Breast epithelium (tissue), 3 donors: ENCODE measurements around the gene PITX2.

ENCODE experiments used
- POLR2A ChIP-seq: fragments of 450-650 bp; IDR thresholded peaks from one replicate; pipeline ENCODE4 v1.6.1; 2016; ENCODE audit warnings: antibody characterized with exemption, mild to moderate bottlenecking, moderate library complexity
- POLR2AphosphoS5 ChIP-seq, 3 donors: sonication (generic); formaldehyde crosslinking; IDR thresholded peaks; one replicate each; pipeline ENCODE4 v1.6.1; 2017; ENCODE audit warnings: antibody characterized with exemption in 3 of 3
- TF ChIP-seq, protein P1 (sequence below), 3 donors: fragments of 450-650 bp; IDR thresholded peaks; one replicate each; pipeline ENCODE4 v1.5.1; 2016 to 2017; ENCODE audit warnings: antibody characterized with exemption in 3 of 3, mild to moderate bottlenecking in 3 of 3, moderate library complexity in 3 of 3

GRCh38 chr4:110622841-110623717, at the start of gene PITX2:
- TF ChIP-seq, protein P1, sequence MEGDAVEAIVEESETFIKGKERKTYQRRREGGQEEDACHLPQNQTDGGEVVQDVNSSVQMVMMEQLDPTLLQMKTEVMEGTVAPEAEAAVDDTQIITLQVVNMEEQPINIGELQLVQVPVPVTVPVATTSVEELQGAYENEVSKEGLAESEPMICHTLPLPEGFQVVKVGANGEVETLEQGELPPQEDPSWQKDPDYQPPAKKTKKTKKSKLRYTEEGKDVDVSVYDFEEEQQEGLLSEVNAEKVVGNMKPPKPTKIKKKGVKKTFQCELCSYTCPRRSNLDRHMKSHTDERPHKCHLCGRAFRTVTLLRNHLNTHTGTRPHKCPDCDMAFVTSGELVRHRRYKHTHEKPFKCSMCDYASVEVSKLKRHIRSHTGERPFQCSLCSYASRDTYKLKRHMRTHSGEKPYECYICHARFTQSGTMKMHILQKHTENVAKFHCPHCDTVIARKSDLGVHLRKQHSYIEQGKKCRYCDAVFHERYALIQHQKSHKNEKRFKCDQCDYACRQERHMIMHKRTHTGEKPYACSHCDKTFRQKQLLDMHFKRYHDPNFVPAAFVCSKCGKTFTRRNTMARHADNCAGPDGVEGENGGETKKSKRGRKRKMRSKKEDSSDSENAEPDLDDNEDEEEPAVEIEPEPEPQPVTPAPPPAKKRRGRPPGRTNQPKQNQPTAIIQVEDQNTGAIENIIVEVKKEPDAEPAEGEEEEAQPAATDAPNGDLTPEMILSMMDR (IDR thresholded peaks at IDR 0.05) = no peak
- TF ChIP-seq POLR2AphosphoS5 (IDR thresholded peaks at IDR 0.05) (peak in 1 of 3 donors; percentile 30), POLR2A (no peak)
